HCT116 (cell line): ENCODE measurements around the gene FKBP3. TPM values are rescaled to one million over a fixed set of nuclear protein-coding genes. Genes with fewer than 3 reads are reported as not detected.

Source experiments
- ATAC-seq: fragments of 200-7000 bp; cut with Tn5 transposase; 2 replicates; pipeline ENCODE4 v1.9.1; 2020; ENCODE audit warnings: mild to moderate bottlenecking, moderate library complexity
- BruUV-seq: library from RNA; stranded (reverse); fragments of 400-500 nt; replicated peaks from 2 replicates; lab custom pipeline; 2021; lab: Mats Ljungman, UMichigan
- CTCF ChIA-PET: fragments of 300-600 bp; sonication (Branson Sonifier 250); formaldehyde crosslinking; loops from one replicate; lab custom pipeline; 2021; ENCODE audit warnings: antibody characterized with exemption; lab: Charles Lee
- POLR2A ChIA-PET: fragments of 300-600, 350-600 bp; sonication (Branson Sonifier 250); formaldehyde crosslinking; loops from one replicate; lab custom pipeline; 2021; ENCODE audit warnings: antibody characterized with exemption; lab: Charles Lee
- RAD21 ChIA-PET, 2 experiments: fragments of 300-600 bp; sonication (Branson Sonifier 250); formaldehyde crosslinking; loops; one replicate each; lab custom pipeline; 2023; ENCODE audit warnings: low total read pairs in 2 of 2; ENCODE audit not compliant: uncharacterized antibody in 2 of 2, unreplicated experiment in 2 of 2, low non-redundant PET in 1 of 2; lab: Charles Lee
- DNase-seq: peaks from one replicate; pipeline ENCODE4 v3.0.0-alpha.2; 2010; ENCODE audit warnings: low read depth, low spot score
- H2AFZ ChIP-seq: fragments of 200-600 bp; shearing (Covaris generic), sonication (generic); 2 replicates; pipeline ENCODE4 v1.6.1; 2017; ENCODE audit warnings: low read depth, mixed run types, mixed read lengths, antibody characterized with exemption, low read length; ENCODE audit not compliant: poor library complexity, severe bottlenecking
- H3K27ac ChIP-seq: 2 replicates; pipeline ENCODE4 v1.5.1; 2012; ENCODE audit warnings: low read depth, low read length
- H3K27me3 ChIP-seq: fragments of 200-600 bp; sonication (generic); 2 replicates; pipeline ENCODE4 v1.6.1; 2016; ENCODE audit warnings: mixed run types, low read length, mixed read lengths; ENCODE audit not compliant: insufficient read depth
- H3K36me3 ChIP-seq, 2 experiments: fragments of 200-500 bp in 1 of 2; fragments of 200-600 bp in 1 of 2; sonication (Bioruptor generic) in 1 of 2; sonication (generic) in 1 of 2; 2 replicates each; pipeline versions ENCODE4 v1.5.1 to v1.6.1; 2014 to 2016; ENCODE audit warnings: low read length in 2 of 2, inconsistent platforms in 1 of 2, mixed read lengths in 1 of 2, mixed run types in 1 of 2; ENCODE audit not compliant: insufficient read depth in 2 of 2, control insufficient read depth in 1 of 2
- H3K4me1 ChIP-seq, 2 experiments: fragments of 200-600 bp in 1 of 2; sonication (generic) in 1 of 2; 2 replicates each; pipeline versions ENCODE4 v1.5.1 to v1.6.1; 2012 to 2017; ENCODE audit warnings: low read length in 2 of 2, inconsistent platforms in 1 of 2, mild to moderate bottlenecking in 1 of 2, mixed read lengths in 1 of 2, mixed run types in 1 of 2, moderate library complexity in 1 of 2; ENCODE audit not compliant: insufficient read depth in 2 of 2, control insufficient read depth in 1 of 2
- H3K4me2 ChIP-seq: fragments of 200-600 bp; sonication (generic); 2 replicates; pipeline ENCODE4 v1.6.1; 2017; ENCODE audit warnings: mixed run types, low read length, mixed read lengths
- H3K4me3 ChIP-seq, 2 experiments: fragments of 200-600 bp in 1 of 2; sonication (generic) in 1 of 2; replicated peaks in 1 of 2; 2 replicates each; pipeline ENCODE4 v1.5.1; 2011 to 2016; ENCODE audit warnings: low read length in 2 of 2, control low read depth in 1 of 2, low read depth in 1 of 2, mild to moderate bottlenecking in 1 of 2, mixed read lengths in 1 of 2, mixed run types in 1 of 2
- H3K79me2 ChIP-seq: fragments of 200-600 bp; sonication (generic); 2 replicates; pipeline ENCODE4 v1.6.1; 2017; ENCODE audit warnings: mild to moderate bottlenecking, mixed run types, low read length, moderate library complexity, mixed read lengths; ENCODE audit not compliant: insufficient read depth
- H3K9ac ChIP-seq: fragments of 200-600 bp; sonication (generic); 2 replicates; pipeline ENCODE4 v1.6.1; 2016; ENCODE audit warnings: low read length, mixed read lengths
- H3K9me2 ChIP-seq: fragments of 200-600 bp; sonication (generic), shearing (Covaris generic); 2 replicates; pipeline ENCODE4 v1.6.1; 2017; ENCODE audit warnings: mixed run types, mild to moderate bottlenecking, moderate library complexity; ENCODE audit not compliant: insufficient read depth
- H3K9me3 ChIP-seq, 2 experiments: fragments of 200-500 bp in 1 of 2; fragments of 200-600 bp in 1 of 2; sonication (Bioruptor generic) in 1 of 2; sonication (generic) in 1 of 2; 2 replicates each; pipeline ENCODE4 v1.6.1; 2014 to 2017; ENCODE audit warnings: low read length in 2 of 2, mixed read lengths in 2 of 2, inconsistent platforms in 1 of 2, low read depth in 1 of 2, mild to moderate bottlenecking in 1 of 2, mixed run types in 1 of 2, moderate library complexity in 1 of 2; ENCODE audit not compliant: control insufficient read depth in 1 of 2, insufficient read depth in 1 of 2
- H4K20me1 ChIP-seq: fragments of 200-600 bp; sonication (generic), shearing (Covaris generic); 2 replicates; pipeline ENCODE4 v1.6.1; 2017; ENCODE audit warnings: mixed run types, mild to moderate bottlenecking, moderate library complexity; ENCODE audit not compliant: insufficient read depth
- ATF3 ChIP-seq: IDR thresholded peaks from 2 replicates; pipeline ENCODE4 v1.6.1; 2012
- CBX3 ChIP-seq: IDR thresholded peaks from 2 replicates; pipeline ENCODE4 v1.6.1; 2012; ENCODE audit warnings: low read depth
- CEBPB ChIP-seq: IDR thresholded peaks from 2 replicates; pipeline ENCODE4 v1.6.1; 2012; ENCODE audit warnings: low read depth
- EGR1 ChIP-seq: IDR thresholded peaks from 2 replicates; pipeline ENCODE4 v1.6.1; 2012; ENCODE audit warnings: low read depth
- ELF1 ChIP-seq: IDR thresholded peaks from 2 replicates; pipeline ENCODE4 v1.6.1; 2012; ENCODE audit warnings: low read depth, borderline replicate concordance
- EZH2 ChIP-seq: fragments of 200-600 bp; sonication (generic); IDR thresholded peaks from 2 replicates; pipeline ENCODE4 v1.6.1; 2017; ENCODE audit warnings: antibody characterized with exemption, mixed run types
- FOSL1 ChIP-seq: IDR thresholded peaks from 2 replicates; pipeline ENCODE4 v1.6.1; 2012; ENCODE audit warnings: low read depth
- POLR2AphosphoS5 ChIP-seq: IDR thresholded peaks from 2 replicates; pipeline ENCODE4 v1.6.1; 2011; ENCODE audit warnings: mild to moderate bottlenecking, low read depth, low read length, moderate library complexity
- RAD21 ChIP-seq: IDR thresholded peaks from 2 replicates; pipeline ENCODE4 v1.6.1; 2012; ENCODE audit warnings: low read depth, mild to moderate bottlenecking
- REST ChIP-seq: IDR thresholded peaks from 2 replicates; pipeline ENCODE4 v1.6.1; 2012; ENCODE audit warnings: low read depth
- SRF ChIP-seq: IDR thresholded peaks from 2 replicates; pipeline ENCODE4 v1.6.1; 2012; ENCODE audit warnings: low read depth
- TCF7L2 ChIP-seq: IDR thresholded peaks from 2 replicates; pipeline ENCODE4 v1.7.0; 2011; ENCODE audit warnings: borderline replicate concordance, inconsistent platforms; ENCODE audit not compliant: insufficient read depth, insufficient read length; ENCODE audit errors: extremely low read depth
- YY1 ChIP-seq: IDR thresholded peaks from 2 replicates; pipeline ENCODE4 v1.6.1; 2011; ENCODE audit warnings: low read length, low read depth, moderate library complexity, mild to moderate bottlenecking; ENCODE audit not compliant: insufficient replicate concordance; ENCODE audit errors: extremely low read depth
- ZBTB33 ChIP-seq: IDR thresholded peaks from 2 replicates; pipeline ENCODE4 v1.6.1; 2011; ENCODE audit warnings: mild to moderate bottlenecking, low read length, moderate library complexity; ENCODE audit not compliant: insufficient replicate concordance; ENCODE audit errors: extremely low read depth
- ZFX ChIP-seq: fragments of 450-650 bp; IDR thresholded peaks from 2 replicates; pipeline ENCODE4 v1.6.1; 2017
- ZNF274 ChIP-seq: fragments of 200-500 bp; sonication (Bioruptor generic); IDR thresholded peaks from 2 replicates; pipeline ENCODE4 v1.6.1; 2014; ENCODE audit warnings: mild to moderate bottlenecking, low read depth, low read length, inconsistent platforms
- intact Hi-C: fragments of 100-400 bp; cut with micrococcal nuclease; formaldehyde crosslinking; loops from 2 replicates; pipeline ENCODE4 v1.10.0; 2022
- total RNA-seq: library from RNA; stranded (reverse); gene quantifications from one replicate; pipeline ENCODE4 v1.2.1, GENCODE V29; 2021; ENCODE audit not compliant: unreplicated experiment
- TF ChIP-seq, protein P1 (sequence below), 3 experiments: fragments of 200-600 bp in 1 of 3; sonication (generic) in 1 of 3; IDR thresholded peaks in 2 of 3; conservative IDR thresholded peaks in 1 of 3; 2 replicates each; pipeline ENCODE4 v1.5.1; 2012 to 2017; ENCODE audit warnings: low read depth in 2 of 3, low read length in 2 of 3, antibody characterized with exemption in 1 of 3, borderline replicate concordance in 1 of 3, control low read depth in 1 of 3, mild to moderate bottlenecking in 1 of 3, mixed read lengths in 1 of 3, mixed run types in 1 of 3, moderate library complexity in 1 of 3; ENCODE audit not compliant: insufficient read depth in 1 of 3

The FKBP3 gene
- total RNA-seq, 1 experiment from 2014 or later = 67.8 TPM

GRCh38 chr14:45145214-45145613 is 10.9 kb upstream of the FKBP3 start (continued):
- no peak for TF ChIP-seq ATF3
- TF ChIP-seq EZH2 = no peak
- no peak for TF ChIP-seq EGR1
- TF ChIP-seq ZFX = no peak
- no peak for TF ChIP-seq CBX3

GRCh38 chr14:45144658-45145057 is 10.4 kb upstream of the FKBP3 start:
- Histone ChIP-seq H3K9me3 (no peaks in the 10 kb centered on the region), H3K36me3 (no peaks in the 10 kb centered on the region), H2AFZ (no peak overlapping the region), H3K4me1 (no peaks in the 10 kb centered on the region), H3K9me2 (no peaks in the 10 kb centered on the region), H3K27ac (no peak overlapping the region), H3K9ac (no peak overlapping the region), H3K27me3 (no peaks in the 10 kb centered on the region), H4K20me1 (no peaks in the 10 kb centered on the region), H3K79me2 (peaks cover 42% of the 10 kb centered on the region), H3K4me3 (no peak overlapping the region), H3K4me2 (no peak overlapping the region)
- intact Hi-C loops = no loop called here
- no TSS peak for BruUV-seq
- ATAC-seq (no peak), DNase-seq (no peak)
- POLR2A ChIA-PET = interaction anchor here (0.6 kb wide), 1 partner anchor 98 kb away, joined by 4 read pairs; no protein-coding TSS in a partner anchor
- RAD21 ChIA-PET = no interaction called here
- CTCF ChIA-PET = no interaction called here
- TF ChIP-seq REST (no peak), YY1 (no peak), EGR1 (no peak), SRF (no peak), CEBPB (no peak), FOSL1 (no peak), ZFX (no peak), POLR2AphosphoS5 (no peak), ELF1 (no peak), ATF3 (no peak), ZNF274 (no peak), CBX3 (no peak), ZBTB33 (no peak), TCF7L2 (no peak), RAD21 (no peak)
- TF ChIP-seq, protein P1, sequence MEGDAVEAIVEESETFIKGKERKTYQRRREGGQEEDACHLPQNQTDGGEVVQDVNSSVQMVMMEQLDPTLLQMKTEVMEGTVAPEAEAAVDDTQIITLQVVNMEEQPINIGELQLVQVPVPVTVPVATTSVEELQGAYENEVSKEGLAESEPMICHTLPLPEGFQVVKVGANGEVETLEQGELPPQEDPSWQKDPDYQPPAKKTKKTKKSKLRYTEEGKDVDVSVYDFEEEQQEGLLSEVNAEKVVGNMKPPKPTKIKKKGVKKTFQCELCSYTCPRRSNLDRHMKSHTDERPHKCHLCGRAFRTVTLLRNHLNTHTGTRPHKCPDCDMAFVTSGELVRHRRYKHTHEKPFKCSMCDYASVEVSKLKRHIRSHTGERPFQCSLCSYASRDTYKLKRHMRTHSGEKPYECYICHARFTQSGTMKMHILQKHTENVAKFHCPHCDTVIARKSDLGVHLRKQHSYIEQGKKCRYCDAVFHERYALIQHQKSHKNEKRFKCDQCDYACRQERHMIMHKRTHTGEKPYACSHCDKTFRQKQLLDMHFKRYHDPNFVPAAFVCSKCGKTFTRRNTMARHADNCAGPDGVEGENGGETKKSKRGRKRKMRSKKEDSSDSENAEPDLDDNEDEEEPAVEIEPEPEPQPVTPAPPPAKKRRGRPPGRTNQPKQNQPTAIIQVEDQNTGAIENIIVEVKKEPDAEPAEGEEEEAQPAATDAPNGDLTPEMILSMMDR (IDR thresholded peaks at IDR 0.05 in 2 of 3, conservative IDR thresholded peaks at IDR 0.05 in 1 of 3; ENCODE audit: borderline replicate concordance in 1 of 3, insufficient read depth in 1 of 3, low read depth in 2 of 3, low read length in 2 of 3) = no peak
